Ishikawa (cell line): Measurements from ENCODE around the gene CERK.

Source experiments
- CEBPB ChIP-seq: IDR thresholded peaks from 2 replicates; pipeline ENCODE4 v1.6.1; 2012
- CREB1 ChIP-seq: IDR thresholded peaks from 2 replicates; pipeline ENCODE4 v1.6.1; 2012; ENCODE audit warnings: low read depth
- EGR1 ChIP-seq: IDR thresholded peaks from 2 replicates; pipeline ENCODE4 v1.6.1; 2012
- EP300 ChIP-seq: IDR thresholded peaks from 2 replicates; pipeline ENCODE4 v1.6.1; 2012; ENCODE audit warnings: borderline replicate concordance
- FOXM1 ChIP-seq: IDR thresholded peaks from 2 replicates; pipeline ENCODE4 v1.6.1; 2012; ENCODE audit warnings: low read depth, borderline replicate concordance
- NFIC ChIP-seq: IDR thresholded peaks from 2 replicates; pipeline ENCODE4 v1.6.1; 2012
- RAD21 ChIP-seq: IDR thresholded peaks from 2 replicates; pipeline ENCODE4 v1.6.1; 2012; ENCODE audit warnings: low read depth
- TAF1 ChIP-seq: IDR thresholded peaks from 2 replicates; pipeline ENCODE4 v1.6.1; 2012; ENCODE audit warnings: low read depth, mild to moderate bottlenecking
- TCF12 ChIP-seq: IDR thresholded peaks from 2 replicates; pipeline ENCODE4 v1.6.1; 2012; ENCODE audit warnings: low read depth
- TEAD4 ChIP-seq: IDR thresholded peaks from 2 replicates; pipeline ENCODE4 v1.6.1; 2012
- YY1 ChIP-seq: IDR thresholded peaks from 2 replicates; pipeline ENCODE4 v1.6.1; 2012; ENCODE audit warnings: low read depth
- ZBTB7A ChIP-seq: IDR thresholded peaks from 2 replicates; pipeline ENCODE4 v1.6.1; 2012; ENCODE audit warnings: low read depth
- TF ChIP-seq, protein P1 (sequence below): IDR thresholded peaks from 2 replicates; pipeline ENCODE4 v1.6.1; 2012
- TF ChIP-seq, protein P2 (sequence below): IDR thresholded peaks from 2 replicates; pipeline ENCODE4 v1.6.1; 2012
- TF ChIP-seq, protein P3 (sequence below): IDR thresholded peaks from 2 replicates; pipeline ENCODE4 v1.6.1; 2012; ENCODE audit warnings: low read depth, mild to moderate bottlenecking

Gene CERK

DNA sequence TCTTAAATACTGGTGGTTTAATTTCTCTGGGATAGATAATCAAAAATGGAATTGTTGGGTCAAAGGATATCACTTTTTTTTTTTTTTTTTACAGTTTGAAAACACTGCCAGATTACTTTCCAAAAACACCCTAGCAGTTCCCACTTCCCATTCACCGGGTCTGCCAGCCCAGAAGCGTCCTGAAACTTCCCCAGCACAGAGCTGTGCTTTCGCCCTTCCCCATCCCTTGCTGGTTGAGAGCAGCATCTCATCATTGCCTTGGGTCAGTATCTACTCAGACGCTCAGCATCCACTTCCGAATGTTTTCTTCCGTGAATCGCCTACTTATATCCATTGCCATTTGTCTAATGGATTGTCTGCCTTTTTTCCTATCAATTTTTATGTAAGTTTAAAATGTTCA, 5.5 kb downstream of the CERK start:
- TF ChIP-seq EGR1: no peak
- no peak for TF ChIP-seq YY1
- no peak for TF ChIP-seq TCF12
- no peak for TF ChIP-seq RAD21
- TF ChIP-seq ZBTB7A: no peak
- TF ChIP-seq, protein P1, sequence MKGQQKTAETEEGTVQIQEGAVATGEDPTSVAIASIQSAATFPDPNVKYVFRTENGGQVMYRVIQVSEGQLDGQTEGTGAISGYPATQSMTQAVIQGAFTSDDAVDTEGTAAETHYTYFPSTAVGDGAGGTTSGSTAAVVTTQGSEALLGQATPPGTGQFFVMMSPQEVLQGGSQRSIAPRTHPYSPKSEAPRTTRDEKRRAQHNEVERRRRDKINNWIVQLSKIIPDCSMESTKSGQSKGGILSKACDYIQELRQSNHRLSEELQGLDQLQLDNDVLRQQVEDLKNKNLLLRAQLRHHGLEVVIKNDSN: no peak
- TF ChIP-seq, protein P2, sequence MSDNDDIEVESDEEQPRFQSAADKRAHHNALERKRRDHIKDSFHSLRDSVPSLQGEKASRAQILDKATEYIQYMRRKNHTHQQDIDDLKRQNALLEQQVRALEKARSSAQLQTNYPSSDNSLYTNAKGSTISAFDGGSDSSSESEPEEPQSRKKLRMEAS: no peak
- no peak for TF ChIP-seq CREB1
- no peak for TF ChIP-seq TAF1

DNA sequence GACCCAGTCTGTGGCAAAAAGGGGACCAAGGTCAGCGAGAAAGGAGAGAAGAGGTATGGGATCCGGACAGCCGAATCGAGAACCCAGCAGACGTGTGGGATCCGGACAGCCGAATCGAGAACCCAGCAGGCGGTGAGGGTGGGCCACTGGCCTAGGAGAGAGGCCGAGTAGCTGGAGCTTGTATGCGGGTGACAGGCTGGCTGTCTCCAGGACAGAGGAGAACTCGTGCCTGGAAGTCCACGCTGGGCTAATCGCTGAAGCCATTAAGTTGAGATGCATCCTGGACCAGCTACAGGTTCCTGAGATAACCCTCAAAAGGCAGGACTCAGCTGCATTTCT, 6.0 kb downstream of the CERK start:
- TF ChIP-seq FOXM1: no peak
- no peak for TF ChIP-seq NFIC
- TF ChIP-seq CEBPB: no peak
- TF ChIP-seq TCF12: no peak
- no peak for TF ChIP-seq TEAD4
- no peak for TF ChIP-seq EGR1
- no peak for TF ChIP-seq YY1
- TF ChIP-seq TAF1: no peak
- TF ChIP-seq, protein P3, sequence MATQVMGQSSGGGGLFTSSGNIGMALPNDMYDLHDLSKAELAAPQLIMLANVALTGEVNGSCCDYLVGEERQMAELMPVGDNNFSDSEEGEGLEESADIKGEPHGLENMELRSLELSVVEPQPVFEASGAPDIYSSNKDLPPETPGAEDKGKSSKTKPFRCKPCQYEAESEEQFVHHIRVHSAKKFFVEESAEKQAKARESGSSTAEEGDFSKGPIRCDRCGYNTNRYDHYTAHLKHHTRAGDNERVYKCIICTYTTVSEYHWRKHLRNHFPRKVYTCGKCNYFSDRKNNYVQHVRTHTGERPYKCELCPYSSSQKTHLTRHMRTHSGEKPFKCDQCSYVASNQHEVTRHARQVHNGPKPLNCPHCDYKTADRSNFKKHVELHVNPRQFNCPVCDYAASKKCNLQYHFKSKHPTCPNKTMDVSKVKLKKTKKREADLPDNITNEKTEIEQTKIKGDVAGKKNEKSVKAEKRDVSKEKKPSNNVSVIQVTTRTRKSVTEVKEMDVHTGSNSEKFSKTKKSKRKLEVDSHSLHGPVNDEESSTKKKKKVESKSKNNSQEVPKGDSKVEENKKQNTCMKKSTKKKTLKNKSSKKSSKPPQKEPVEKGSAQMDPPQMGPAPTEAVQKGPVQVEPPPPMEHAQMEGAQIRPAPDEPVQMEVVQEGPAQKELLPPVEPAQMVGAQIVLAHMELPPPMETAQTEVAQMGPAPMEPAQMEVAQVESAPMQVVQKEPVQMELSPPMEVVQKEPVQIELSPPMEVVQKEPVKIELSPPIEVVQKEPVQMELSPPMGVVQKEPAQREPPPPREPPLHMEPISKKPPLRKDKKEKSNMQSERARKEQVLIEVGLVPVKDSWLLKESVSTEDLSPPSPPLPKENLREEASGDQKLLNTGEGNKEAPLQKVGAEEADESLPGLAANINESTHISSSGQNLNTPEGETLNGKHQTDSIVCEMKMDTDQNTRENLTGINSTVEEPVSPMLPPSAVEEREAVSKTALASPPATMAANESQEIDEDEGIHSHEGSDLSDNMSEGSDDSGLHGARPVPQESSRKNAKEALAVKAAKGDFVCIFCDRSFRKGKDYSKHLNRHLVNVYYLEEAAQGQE: no peak
- no peak for TF ChIP-seq RAD21
- TF ChIP-seq EP300: no peak
- TF ChIP-seq, protein P1: no peak
- no peak for TF ChIP-seq ZBTB7A
- TF ChIP-seq, protein P2: no peak
- no peak for TF ChIP-seq CREB1

DNA sequence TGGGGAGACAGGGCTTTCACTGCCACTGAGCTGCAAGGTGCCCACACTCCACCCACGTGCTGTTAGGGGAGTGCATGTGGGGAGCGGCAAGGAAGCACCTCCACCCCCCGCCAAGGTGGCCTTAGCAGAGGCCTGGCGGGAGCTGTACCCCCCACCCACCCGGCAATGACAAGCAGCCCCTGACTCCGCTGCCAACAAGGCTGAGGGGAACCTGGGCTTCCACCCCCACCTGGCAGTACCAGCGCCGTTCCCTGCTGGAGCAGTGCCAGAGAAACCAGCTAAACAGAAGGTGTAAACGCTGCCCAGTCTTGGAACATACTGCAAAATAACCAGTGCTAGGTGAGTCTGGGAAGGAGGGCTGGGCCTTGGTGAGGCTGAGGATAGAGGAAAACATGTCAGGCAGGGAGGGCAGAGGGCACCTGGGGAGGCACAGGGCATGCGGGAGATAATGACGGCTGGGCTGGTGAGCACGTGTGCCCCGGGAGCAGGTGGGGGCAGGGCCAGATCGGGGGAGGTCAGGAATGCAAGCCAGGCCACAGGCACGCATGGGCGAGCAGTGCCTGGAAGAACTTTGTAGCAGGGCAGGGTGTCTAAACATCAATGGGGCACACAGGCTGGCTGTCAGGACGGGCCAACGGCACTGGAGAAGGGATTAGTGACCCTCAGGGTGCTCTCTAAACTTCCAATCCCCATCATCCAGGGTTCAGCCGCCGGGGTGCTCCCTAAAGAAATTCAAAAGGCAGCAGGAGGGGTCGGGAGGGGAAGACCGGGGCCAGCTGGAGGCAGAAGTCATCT, 6.6 kb downstream of the CERK start:
- TF ChIP-seq FOXM1 (no peak), TCF12 (peak; percentile 81), ZBTB7A (0 out of 2 replicates have a peak, but pooled peaks have one; percentile 20), EP300 (peak; percentile 55; the same call in 1 of the 2 replicates), TEAD4 (peak; percentile 91), EGR1 (peak; percentile 29), CEBPB (no peak), NFIC (peak; percentile 83), TAF1 (no peak), YY1 (no peak; the same call in 1 of the 2 replicates), RAD21 (no peak; the same call in 1 of the 2 replicates)
- TF ChIP-seq, protein P2: peak; percentile 98
- TF ChIP-seq, protein P3: no peak
- TF ChIP-seq, protein P1: peak; percentile 83

DNA sequence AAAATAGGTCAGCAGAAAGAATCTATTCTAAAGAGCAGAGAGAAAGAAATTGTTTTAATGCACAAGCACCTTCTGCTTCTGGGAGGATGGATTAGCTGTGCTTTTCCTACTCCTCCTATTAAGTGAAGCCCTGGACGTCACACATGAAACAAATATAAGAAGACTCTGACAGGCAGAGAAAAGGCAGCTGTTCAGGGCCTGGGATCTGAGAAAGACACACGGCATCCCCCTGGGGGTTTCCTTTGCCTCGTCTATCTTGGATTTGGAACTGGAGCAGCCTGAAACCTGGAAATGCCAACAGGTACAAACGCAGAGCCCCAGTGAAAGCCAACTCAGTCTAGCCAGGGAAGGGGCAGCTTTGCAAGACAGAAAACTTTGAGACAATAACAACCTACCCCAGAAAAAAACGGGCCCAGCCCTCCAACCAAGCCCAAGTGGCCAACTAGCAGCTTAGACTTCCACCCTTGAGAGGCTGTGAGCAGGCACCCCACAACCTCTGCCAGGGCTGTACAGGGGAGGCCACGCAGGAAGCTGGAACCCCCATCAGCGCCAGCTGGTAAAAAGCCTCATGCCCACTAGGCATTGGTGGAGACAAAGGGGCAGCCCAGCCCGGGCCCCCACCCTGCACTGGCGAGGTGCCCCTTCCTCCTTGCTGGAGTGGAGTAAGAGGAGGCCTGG, 7.3 kb downstream of the CERK start:
- no peak for TF ChIP-seq TCF12
- TF ChIP-seq, protein P2: no peak
- TF ChIP-seq TEAD4: no peak
- no peak for TF ChIP-seq TAF1
- TF ChIP-seq EP300: no peak
- TF ChIP-seq, protein P3: no peak
- TF ChIP-seq CEBPB: no peak
